A673 (cell line): Measurements from ENCODE around the gene INPP5B. TPM values are rescaled to one million over a fixed set of nuclear protein-coding genes. Genes with fewer than 3 reads are reported as not detected.

Experiments
- Bru-seq: library from RNA; stranded (reverse); fragments of 400-500 nt; gene quantifications from one replicate; lab custom pipeline; 2021; lab: Mats Ljungman, UMichigan
- BruChase-seq, 2 experiments: library from RNA; stranded (reverse); fragments of 400-500 nt; gene quantifications; one replicate each; lab custom pipeline; 2021; lab: Mats Ljungman, UMichigan
- BruUV-seq: library from RNA; stranded (reverse); fragments of 400-500 nt; replicated peaks from 2 replicates; lab custom pipeline; 2021; lab: Mats Ljungman, UMichigan
- CTCF ChIA-PET: fragments of 300-600 bp; sonication (Branson Sonifier 250); formaldehyde crosslinking; loops from one replicate; lab custom pipeline; 2022; ENCODE audit warnings: antibody characterized with exemption; lab: Charles Lee
- POLR2A ChIA-PET: fragments of 300-600 bp; sonication (Branson Sonifier 250); formaldehyde crosslinking; loops from one replicate; lab custom pipeline; 2022; ENCODE audit warnings: antibody characterized with exemption; ENCODE audit not compliant: low non-redundant PET; lab: Charles Lee
- DNase-seq: peaks from one replicate; pipeline ENCODE4 v3.0.0-alpha.2; 2015; ENCODE audit warnings: low spot score
- H3K27ac ChIP-seq: fragments of 200-600 bp; sonication (generic); 2 replicates; pipeline ENCODE4 v1.5.1; 2016; ENCODE audit warnings: mixed run types, low read depth, mild to moderate bottlenecking, mixed read lengths, antibody characterized with exemption, low read length; ENCODE audit not compliant: poor library complexity, severe bottlenecking
- H3K27me3 ChIP-seq: fragments of 200-600 bp; sonication (generic); replicated peaks from 2 replicates; pipeline ENCODE4 v1.6.1; 2017; ENCODE audit warnings: mixed run types, low read depth, mild to moderate bottlenecking, mixed read lengths, antibody characterized with exemption, low read length; ENCODE audit not compliant: insufficient read depth, poor library complexity
- H3K36me3 ChIP-seq: fragments of 200-600 bp; sonication (generic); 2 replicates; pipeline ENCODE4 v1.6.1; 2016; ENCODE audit warnings: mixed run types, mild to moderate bottlenecking, mixed read lengths, antibody characterized with exemption, low read length; ENCODE audit not compliant: insufficient read depth, poor library complexity, severe bottlenecking
- H3K4me1 ChIP-seq: fragments of 200-600 bp; sonication (generic); 2 replicates; pipeline ENCODE4 v1.6.1; 2017; ENCODE audit warnings: mixed run types, mild to moderate bottlenecking, mixed read lengths, antibody characterized with exemption, low read length; ENCODE audit not compliant: insufficient read depth, poor library complexity, severe bottlenecking
- H3K4me3 ChIP-seq: fragments of 200-600 bp; sonication (generic); 2 replicates; pipeline ENCODE4 v1.5.1; 2016; ENCODE audit warnings: low read depth, mixed run types, mild to moderate bottlenecking, mixed read lengths, low read length; ENCODE audit not compliant: poor library complexity, severe bottlenecking
- H3K9me3 ChIP-seq: fragments of 200-600 bp; sonication (generic); 2 replicates; pipeline ENCODE4 v1.6.1; 2016; ENCODE audit warnings: mixed run types, low read depth, mild to moderate bottlenecking, mixed read lengths, antibody characterized with exemption, low read length; ENCODE audit not compliant: poor library complexity, severe bottlenecking
- CTCF ChIP-seq: fragments of 300-800, 200-600 bp; sonication (generic); conservative IDR thresholded peaks from 2 replicates; pipeline ENCODE4 v1.5.1; 2017; ENCODE audit warnings: low read depth, mild to moderate bottlenecking, antibody characterized with exemption, low read length, moderate library complexity, mixed read lengths
- EZH2 ChIP-seq: fragments of 200-600 bp; sonication (generic); IDR thresholded peaks from 2 replicates; pipeline ENCODE4 v1.6.1; 2017; ENCODE audit warnings: borderline replicate concordance, low read depth, mild to moderate bottlenecking, mixed read lengths, antibody characterized with exemption, low read length; ENCODE audit not compliant: poor library complexity, severe bottlenecking
- intact Hi-C: fragments of 100-400 bp; cut with micrococcal nuclease; formaldehyde crosslinking; loops from one replicate; pipeline ENCODE4 v1.10.0; 2022; ENCODE audit not compliant: unreplicated experiment
- long read RNA-seq: library from polyadenylated mRNA; stranded (forward); transcript quantifications from one replicate; pipeline ENCODE4 v2.0.0, GENCODE V29; 2022
- total RNA-seq: library from RNA; stranded (reverse); gene quantifications from 2 replicates; pipeline ENCODE4 v1.2.3, GENCODE V29; 2021

INPP5B gene
- total RNA-seq: 15.6 and 23.9 TPM in 2 replicates
- Bru-seq, nascent RNA: percentile 59 among the genes with signal in this experiment
- percentile 58 among the genes with signal in this experiment for BruChase-seq, experiment 1, labeled RNA remaining after a 2-hour chase
- percentile 71 among the genes with signal in this experiment for BruChase-seq, experiment 2, labeled RNA remaining after a 6-hour chase
- long read RNA-seq, transcript INPP5B-205 (18 exons, 3,905 nt): major isoform, 8 of 15 reads
- long read RNA-seq, partial matches to known transcripts: 0 of 15 reads
- long read RNA-seq, other reads (novel, unspliced or antisense): 4 of 15 reads

GRCh38 chr1:37946703-37947360, at the start of gene INPP5B:
INPP5B (minus strand) TSS chr1:37947053; CDS start chr1:37946308, 745 bp downstream.
- peak within 1 kb of the TSS; percentile 75 for H3K27ac ChIP-seq
- CTCF ChIA-PET: no interaction called here
- POLR2A ChIA-PET: no interaction called here
- H3K27me3 ChIP-seq: no peaks in the 10 kb centered on the region
- TF ChIP-seq EZH2: no peak
- no peak for TF ChIP-seq CTCF
- H3K36me3 ChIP-seq: no peaks in the 10 kb centered on the region
- intact Hi-C loops: no loop called here
- peak within 1 kb of the TSS; percentile 57 for H3K4me3 ChIP-seq
- peak; percentile 88 for DNase-seq
- no peaks in the 10 kb centered on the region for H3K4me1 ChIP-seq
- BruUV-seq: no TSS peak
- no peaks in the 10 kb centered on the region for H3K9me3 ChIP-seq

DNA sequence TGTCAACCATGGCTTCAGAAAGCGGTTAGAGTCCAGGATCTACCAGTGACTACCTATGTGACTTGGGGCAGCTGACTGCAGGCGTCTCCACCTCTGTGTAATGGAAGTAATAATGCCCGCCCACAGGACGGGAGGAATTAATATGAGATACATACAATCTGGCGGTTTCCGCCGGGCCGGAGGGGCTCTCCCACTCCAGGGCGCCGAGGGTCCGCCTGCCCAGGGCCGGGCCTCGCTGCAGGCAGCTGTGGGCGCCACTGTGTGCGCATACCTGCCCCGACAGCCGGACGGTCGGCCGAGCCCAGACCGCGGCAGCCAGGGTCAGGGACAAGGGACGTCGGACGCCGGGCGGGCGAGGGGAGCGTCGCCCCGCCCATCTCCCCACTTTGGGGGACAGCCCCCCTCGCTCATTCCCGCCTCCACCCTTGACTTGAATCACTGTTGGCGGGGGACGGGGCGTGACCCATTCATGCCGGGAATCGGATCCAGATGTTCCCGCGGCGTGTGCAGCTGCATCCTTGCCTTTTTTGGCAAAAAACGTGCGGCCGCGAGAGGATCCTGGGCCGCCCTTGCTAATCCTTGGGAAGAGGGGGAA, 49.0 kb upstream of the INPP5B start:
- intact Hi-C loops: no loop called here
- DNase-seq: peak; percentile 97
- POLR2A ChIA-PET: no interaction called here
- peak overlapping the region; percentile 99 for H3K27ac ChIP-seq
- peak overlapping the region; percentile 54 for H3K4me3 ChIP-seq
- CTCF ChIA-PET: interaction anchor here (0.7 kb wide), 1 partner anchor 388 kb away, joined by 11 read pairs; no protein-coding TSS in a partner anchor
- no peak for TF ChIP-seq CTCF
- TF ChIP-seq EZH2: no peak
- H3K9me3 ChIP-seq: no peaks in the 10 kb centered on the region
- no TSS peak for BruUV-seq
- H3K36me3 ChIP-seq: peaks cover 27% of the 10 kb centered on the region
- no peaks in the 10 kb centered on the region for H3K27me3 ChIP-seq
- peaks cover 52% of the 10 kb centered on the region for H3K4me1 ChIP-seq

GRCh38 chr1:37994886-37995566, 48.2 kb upstream of the INPP5B start:
- ChIA-PET CTCF (no interaction called here), POLR2A (no interaction called here)
- TF ChIP-seq EZH2 (no peak), CTCF (no peak)
- TSS peak; percentile 63 for BruUV-seq
- Histone ChIP-seq H3K4me1 (peaks cover 46% of the 10 kb centered on the region), H3K27ac (peak overlapping the region; percentile 99), H3K4me3 (peak overlapping the region; percentile 54), H3K36me3 (peaks cover 27% of the 10 kb centered on the region), H3K9me3 (no peaks in the 10 kb centered on the region), H3K27me3 (no peaks in the 10 kb centered on the region)
- intact Hi-C loops: no loop called here
- DNase-seq: no peak
